ENCODE results near the gene TRIM17.

GRCh38 chr1:228366062-228366865 lies 50.4 kb downstream of the TRIM17 start:
- TF ChIP-seq CTCF (IDR thresholded peaks at IDR 0.05; ENCODE audit: low read length) (no peak), EZH2 (IDR thresholded peaks at IDR 0.05; ENCODE audit: borderline replicate concordance, low read length) (no peak)
